Muscle of leg (tissue), 11 donors: ENCODE measurements around the gene USE1. TPM values are rescaled to one million over a fixed set of nuclear protein-coding genes. Genes with fewer than 3 reads are reported as not detected.

Experiments
- DNase-seq: peaks from one replicate; pipeline ENCODE4 v3.0.0; 2013
- H3K27ac ChIP-seq: one replicate; pipeline ENCODE4 v1.5.1; 2013; ENCODE audit warnings: mild to moderate bottlenecking, low read length, control low read depth
- H3K27me3 ChIP-seq: one replicate; pipeline ENCODE4 v1.6.1; 2013; ENCODE audit warnings: low read length; ENCODE audit not compliant: control insufficient read depth, insufficient read depth
- H3K36me3 ChIP-seq: one replicate; pipeline ENCODE4 v1.6.1; 2013; ENCODE audit warnings: low read length; ENCODE audit not compliant: control insufficient read depth, insufficient read depth
- H3K4me1 ChIP-seq: one replicate; pipeline ENCODE4 v1.6.1; 2013; ENCODE audit warnings: low read length; ENCODE audit not compliant: control insufficient read depth, insufficient read depth
- H3K4me3 ChIP-seq: one replicate; pipeline ENCODE4 v1.5.1; 2013; ENCODE audit warnings: low read length, control low read depth
- H3K9me3 ChIP-seq: replicated peaks from 2 replicates; pipeline ENCODE4 v1.6.1; 2013; ENCODE audit warnings: low read depth, low read length; ENCODE audit not compliant: control insufficient read depth
- WGBS: methylation state at CpG from one replicate; pipeline ENCODE4 v1.1.5; 2013; ENCODE audit warnings: missing lambda C conversion rate; ENCODE audit not compliant: insufficient coverage; 5-methylcytosine and 5-hydroxymethylcytosine counted together
- polyA plus RNA-seq, 8 donors: library from polyadenylated mRNA; unstranded; fragments of 120-200 nt; gene quantifications; one replicate each; pipeline versions ENCODE4 v1.2.1 to v1.2.3, GENCODE V29; 2013; ENCODE audit warnings: inconsistent platforms in 1 of 8, low replicate concordance in 1 of 8; ENCODE audit not compliant: insufficient read length in 8 of 8, insufficient read depth in 1 of 8
- total RNA-seq: library from RNA; stranded (reverse); fragments of 120-200 nt; gene quantifications from one replicate; pipeline ENCODE4 v1.2.4, GENCODE V29; 2013

The USE1 gene
- total and polyA plus RNA-seq, 9 donors, result 21.0 to 36.0 (median 28.7) TPM

DNA sequence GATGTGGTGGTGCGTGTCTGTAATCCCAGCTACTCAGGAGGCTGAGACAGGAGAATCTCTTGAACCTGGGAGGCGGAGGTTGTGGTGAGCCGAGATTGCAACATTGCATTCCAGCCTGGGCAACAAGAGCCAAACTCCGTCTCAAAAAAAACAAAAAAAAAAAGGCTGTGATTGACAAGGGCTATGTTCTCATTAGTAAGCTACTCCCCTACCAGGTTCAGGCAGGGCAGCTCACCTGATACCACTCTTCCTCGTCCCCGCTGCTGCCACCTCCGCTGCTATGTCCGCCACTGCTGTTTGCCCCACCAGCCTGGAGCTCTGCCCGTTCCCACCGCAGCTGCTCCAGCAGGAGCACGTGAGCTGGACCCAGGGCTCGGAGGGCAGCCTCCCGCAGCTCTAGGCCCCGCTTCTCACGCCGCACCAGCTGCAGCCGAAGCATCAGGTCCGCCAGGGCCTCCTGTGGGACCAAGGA, 40.0 kb downstream of the USE1 start:
- DNase-seq, result no peak
- Histone ChIP-seq H3K27me3 (peaks cover 6% of the 10 kb centered on the region), H3K4me3 (no peak overlapping the region), H3K27ac (no peak overlapping the region), H3K9me3 (peaks cover 12% of the 10 kb centered on the region), H3K36me3 (no peaks in the 10 kb centered on the region), H3K4me1 (no peaks in the 10 kb centered on the region)
- WGBS, result 41% methylated on average over 15 of the region's 18 CpGs

DNA sequence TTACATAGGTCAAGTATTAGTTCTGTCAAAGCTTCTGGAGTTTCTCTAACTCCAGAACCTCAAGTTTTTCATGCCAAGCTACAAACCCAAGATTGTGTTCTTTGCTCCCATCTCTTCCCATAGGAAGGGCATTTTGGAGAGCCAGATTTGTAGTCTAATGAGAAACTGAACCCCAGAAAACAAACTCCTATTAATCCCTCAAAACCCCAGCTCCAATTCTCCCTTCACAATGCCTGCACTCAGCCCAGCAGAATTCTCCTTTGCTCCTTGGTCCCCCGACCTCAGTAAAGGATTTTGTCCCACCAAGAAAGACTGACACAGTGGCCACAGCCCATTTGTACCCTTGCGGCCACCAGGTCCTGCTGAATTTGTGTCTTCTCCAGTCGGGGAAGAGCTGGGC, 41.0 kb downstream of the USE1 start:
- Histone ChIP-seq H3K4me3 (no peak overlapping the region), H3K27me3 (peaks cover 6% of the 10 kb centered on the region), H3K9me3 (peaks cover 12% of the 10 kb centered on the region), H3K36me3 (no peaks in the 10 kb centered on the region), H3K27ac (no peak overlapping the region), H3K4me1 (no peaks in the 10 kb centered on the region)
- DNase-seq, result no peak
- WGBS, result 76% methylated on average over 3 of the region's 3 CpGs

DNA sequence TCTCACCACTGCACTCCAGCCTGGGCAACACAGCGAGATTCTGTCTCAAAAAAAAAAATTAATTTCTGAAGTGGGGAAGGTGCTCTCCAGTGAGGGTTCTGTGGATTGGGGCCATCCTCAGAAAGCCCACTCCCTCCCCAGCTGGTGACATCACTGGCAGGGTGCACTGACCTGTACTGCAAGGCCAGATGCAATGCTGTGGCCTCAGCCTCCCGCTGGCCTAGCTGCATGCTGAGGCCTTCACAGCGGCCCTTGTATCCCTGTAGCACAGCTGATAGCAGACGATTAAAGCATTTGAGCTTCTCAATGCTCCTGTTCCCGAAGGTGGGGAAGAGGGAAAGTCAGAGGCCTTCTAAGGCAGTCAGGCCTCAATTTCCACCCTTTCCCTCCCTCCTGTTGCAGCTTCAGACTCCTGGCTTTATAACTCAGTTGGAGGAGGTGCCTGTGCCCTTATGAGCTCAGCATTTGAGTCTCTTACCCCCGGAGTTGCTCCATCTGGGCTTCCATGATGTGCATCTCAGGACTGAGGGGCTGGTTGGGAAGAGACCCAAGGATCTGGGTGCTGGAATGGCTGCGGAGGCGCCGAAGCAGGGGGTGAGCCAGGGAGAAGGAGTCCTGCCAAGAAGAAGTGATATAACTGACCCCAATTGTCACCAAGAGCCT, 44.1 kb downstream of the USE1 start:
- no peak overlapping the region for H3K4me3 ChIP-seq
- no peak for DNase-seq
- peaks cover 6% of the 10 kb centered on the region for H3K27me3 ChIP-seq
- H3K27ac ChIP-seq, result no peak overlapping the region
- peaks cover 12% of the 10 kb centered on the region for H3K9me3 ChIP-seq
- no peaks in the 10 kb centered on the region for H3K36me3 ChIP-seq
- no peaks in the 10 kb centered on the region for H3K4me1 ChIP-seq
- WGBS, result 98% methylated on average over 4 of the region's 9 CpGs

DNA sequence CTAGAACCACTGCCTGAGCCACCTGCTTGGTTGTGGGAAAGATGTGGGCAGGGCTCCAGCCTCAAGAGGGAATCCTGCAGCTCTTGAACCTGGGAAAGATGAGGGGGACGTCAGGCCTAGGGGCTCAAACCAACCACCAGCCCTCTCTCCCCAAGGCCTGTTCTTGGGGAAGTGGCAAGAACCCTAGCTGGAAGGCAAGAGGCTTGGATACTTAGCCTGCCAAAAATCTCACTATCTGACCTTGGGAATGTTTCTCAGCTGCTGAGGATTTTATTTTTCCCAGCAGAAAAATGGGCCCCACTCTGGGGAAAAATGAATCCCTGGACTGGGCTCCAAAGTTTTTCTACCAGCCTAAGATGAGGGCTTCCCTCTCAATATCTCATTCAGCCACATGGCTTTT, 44.8 kb downstream of the USE1 start:
- H3K36me3 ChIP-seq, result no peaks in the 10 kb centered on the region
- no peak overlapping the region for H3K27ac ChIP-seq
- peaks cover 12% of the 10 kb centered on the region for H3K9me3 ChIP-seq
- DNase-seq, result no peak
- peaks cover 6% of the 10 kb centered on the region for H3K27me3 ChIP-seq
- no CpG with 5 or more reads among the region's 1 CpG for WGBS
- H3K4me1 ChIP-seq, result peaks cover 4% of the 10 kb centered on the region
- no peak overlapping the region for H3K4me3 ChIP-seq

DNA sequence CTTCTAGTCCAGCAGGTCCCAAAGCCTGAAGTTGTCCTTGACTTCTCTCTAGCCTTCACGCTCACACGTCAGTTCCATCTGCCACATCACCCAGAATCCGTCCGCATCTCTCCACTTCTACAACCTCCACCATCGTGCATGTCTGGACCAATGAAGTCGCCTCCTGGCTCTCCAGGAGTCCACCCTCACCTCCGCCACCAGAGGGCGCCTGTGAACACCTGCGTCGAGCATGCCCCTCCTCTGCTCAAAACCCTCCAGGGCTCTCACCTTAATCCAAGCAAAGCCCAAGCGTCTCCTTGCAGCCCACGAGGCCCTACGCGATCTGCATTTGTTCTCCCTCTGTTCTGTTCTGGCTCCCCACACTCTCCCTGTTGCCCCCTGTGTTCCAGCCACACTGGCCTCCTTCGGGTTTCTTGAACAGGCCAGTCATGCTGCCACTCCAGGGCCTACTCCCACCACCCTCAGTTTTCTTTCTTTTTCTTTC, 45.7 kb downstream of the USE1 start:
- no peak overlapping the region for H3K4me3 ChIP-seq
- no peaks in the 10 kb centered on the region for H3K36me3 ChIP-seq
- H3K9me3 ChIP-seq, result peaks cover 12% of the 10 kb centered on the region
- H3K27ac ChIP-seq, result no peak overlapping the region
- WGBS, result 27% methylated on average over 15 of the region's 15 CpGs
- DNase-seq, result no peak
- peaks cover 6% of the 10 kb centered on the region for H3K27me3 ChIP-seq
- peaks cover 5% of the 10 kb centered on the region for H3K4me1 ChIP-seq

DNA sequence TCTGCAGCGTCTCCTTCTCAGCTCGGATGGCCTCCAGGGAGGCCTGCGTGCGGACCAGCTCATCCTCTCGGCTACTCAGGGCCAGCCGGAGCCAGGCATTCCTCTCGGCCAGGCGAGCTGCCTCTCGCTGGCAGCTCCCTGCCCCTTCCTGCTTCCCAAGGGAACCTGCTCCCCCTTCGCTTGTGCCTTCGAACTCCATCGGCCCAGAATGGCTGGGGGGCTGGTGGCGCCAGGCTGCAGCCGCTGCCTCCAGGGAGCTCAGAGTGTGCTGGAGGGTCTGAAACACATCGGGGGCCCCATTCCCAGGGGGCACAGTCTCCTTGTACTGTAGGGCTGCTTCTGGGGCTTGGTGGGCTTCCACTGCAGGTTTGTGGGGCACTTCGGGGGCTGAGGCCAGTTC, 47.4 kb downstream of the USE1 start:
- peaks cover 9% of the 10 kb centered on the region for H3K4me1 ChIP-seq
- H3K4me3 ChIP-seq, result no peak overlapping the region
- no peak for DNase-seq
- H3K27ac ChIP-seq, result no peak overlapping the region
- H3K36me3 ChIP-seq, result no peaks in the 10 kb centered on the region
- WGBS, result 51% methylated on average over 16 of the region's 16 CpGs
- H3K27me3 ChIP-seq, result peaks cover 4% of the 10 kb centered on the region
- H3K9me3 ChIP-seq, result peaks cover 12% of the 10 kb centered on the region

DNA sequence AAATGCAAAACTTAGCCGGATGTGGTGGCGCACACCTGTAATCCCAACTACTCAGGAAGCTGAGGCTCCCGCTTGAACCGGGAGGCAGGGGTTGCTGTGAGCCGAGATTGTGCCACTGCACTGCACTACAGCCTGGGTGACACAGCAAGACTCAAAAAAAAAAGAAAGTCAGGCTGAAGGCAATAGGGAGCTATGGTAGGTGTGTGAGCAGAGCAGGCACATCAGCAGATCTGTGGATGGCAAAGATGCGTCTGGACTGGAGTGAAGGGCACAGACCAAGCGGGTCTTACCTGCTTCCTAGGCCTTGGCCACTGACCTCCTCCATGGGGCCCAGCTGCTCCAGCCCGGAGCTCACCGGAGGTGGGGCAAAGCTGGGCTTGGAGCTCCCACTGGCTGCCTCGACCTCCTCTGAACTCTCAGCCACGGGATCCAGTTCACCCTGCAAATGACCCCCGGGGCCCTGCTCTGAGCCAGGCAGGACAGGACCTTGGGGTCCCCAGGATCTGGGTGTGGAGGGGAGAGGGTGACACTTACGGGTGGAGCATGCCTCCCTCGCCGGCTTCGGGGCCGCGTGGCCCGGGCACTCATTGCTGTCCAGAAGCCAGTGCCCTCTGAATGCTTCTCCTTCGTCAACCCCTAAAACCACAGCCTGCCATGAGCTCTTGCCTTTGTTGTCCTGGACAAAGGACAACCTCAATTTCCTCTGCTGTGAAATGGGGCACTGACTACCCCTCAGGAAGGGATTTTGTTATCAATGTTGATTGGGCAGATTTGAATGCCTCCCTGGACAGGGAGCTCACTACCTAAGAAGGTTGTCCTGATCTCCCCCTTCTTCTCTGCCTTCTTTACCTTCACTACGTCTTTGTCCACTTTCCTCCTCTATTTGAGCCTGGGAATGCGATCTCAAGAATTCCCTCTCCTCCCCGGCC, 48.8 kb downstream of the USE1 start:
- H3K27me3 ChIP-seq, result peaks cover 4% of the 10 kb centered on the region
- H3K9me3 ChIP-seq, result peaks cover 10% of the 10 kb centered on the region
- peak overlapping the region; percentile 38 for H3K4me3 ChIP-seq
- H3K36me3 ChIP-seq, result peaks cover 4% of the 10 kb centered on the region
- no peak for DNase-seq
- peak overlapping the region; percentile 62 for H3K27ac ChIP-seq
- 78% methylated on average over 14 of the region's 23 CpGs for WGBS
- H3K4me1 ChIP-seq, result peaks cover 15% of the 10 kb centered on the region

DNA sequence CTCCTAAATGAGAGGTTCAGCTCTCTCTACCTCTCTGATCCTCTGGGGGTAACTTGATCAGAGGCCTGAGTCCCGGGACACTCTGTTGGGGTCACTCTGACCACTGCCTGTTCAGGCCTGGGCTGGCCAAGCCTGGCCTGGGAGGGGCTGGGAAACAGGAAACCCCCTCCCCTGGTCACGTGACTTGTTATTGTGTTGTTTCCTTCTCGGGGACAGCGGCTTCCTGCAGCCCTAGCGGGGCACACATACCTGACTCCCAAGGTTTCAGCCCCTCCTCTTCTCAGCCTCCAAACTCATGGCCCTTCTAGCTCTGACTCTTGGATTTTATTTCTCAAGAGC, 49.5 kb downstream of the USE1 start, which contains the start of gene USHBP1:
Gene USHBP1, minus strand, starts transcription at position 105 of the 339 bp plus-strand sequence. CDS start 446 bp downstream, outside the sequence.
- Histone ChIP-seq H3K9me3 (peaks cover 4% of the 10 kb centered on the region), H3K27ac (peak within 1 kb of the TSS; percentile 62), H3K4me3 (peak within 1 kb of the TSS; percentile 38), H3K36me3 (peaks cover 10% of the 10 kb centered on the region), H3K4me1 (peaks cover 15% of the 10 kb centered on the region), H3K27me3 (no peaks in the 10 kb centered on the region)
- 16% methylated on average over 3 of the region's 5 CpGs for WGBS
- no peak for DNase-seq

DNA sequence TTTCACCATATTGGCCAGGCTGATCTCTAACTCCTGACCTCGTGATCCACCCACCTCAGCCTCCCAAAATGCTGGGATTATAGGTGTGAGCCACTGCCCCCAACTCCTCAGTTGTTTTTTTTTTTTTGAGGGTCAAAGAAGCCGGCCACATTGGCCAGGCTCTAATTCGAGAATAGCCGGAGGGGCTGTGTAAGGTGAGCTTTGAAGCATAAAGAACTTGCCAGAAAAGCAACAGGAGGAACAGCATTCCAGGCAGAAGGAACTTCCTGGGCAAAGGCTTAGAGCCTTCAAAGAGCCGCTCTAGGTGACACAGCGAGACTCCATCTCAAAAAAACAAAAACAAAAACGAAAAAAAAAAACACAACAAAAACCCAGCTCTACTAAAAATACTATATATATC, 50.9 kb downstream of the USE1 start:
- Histone ChIP-seq H3K27ac (no peak overlapping the region), H3K4me1 (peaks cover 15% of the 10 kb centered on the region), H3K4me3 (no peak overlapping the region), H3K36me3 (peaks cover 15% of the 10 kb centered on the region), H3K9me3 (no peaks in the 10 kb centered on the region), H3K27me3 (no peaks in the 10 kb centered on the region)
- 82% methylated on average over 2 of the region's 7 CpGs for WGBS
- no peak for DNase-seq

DNA sequence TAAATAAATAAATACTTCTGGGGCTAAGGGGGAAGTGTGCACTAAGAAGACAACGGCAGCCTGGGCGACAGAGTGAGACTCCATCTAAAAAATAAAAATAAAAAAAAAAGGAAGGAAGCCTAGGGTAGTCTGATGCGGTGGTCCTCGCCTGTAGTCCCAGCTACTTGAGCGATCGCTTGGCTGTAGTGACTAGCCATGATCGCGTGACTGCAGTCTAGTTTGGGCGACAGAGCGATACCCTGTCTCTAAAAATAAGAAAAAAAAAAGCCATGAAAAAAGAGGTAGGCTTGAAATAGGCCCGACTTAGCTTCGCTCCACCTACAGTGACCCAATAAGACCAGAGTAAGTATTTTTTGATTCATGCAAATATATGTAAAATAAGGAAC, 51.4 kb downstream of the USE1 start:
- DNase-seq, result no peak
- no peaks in the 10 kb centered on the region for H3K27me3 ChIP-seq
- H3K27ac ChIP-seq, result peak overlapping the region; percentile 89
- peaks cover 15% of the 10 kb centered on the region for H3K4me1 ChIP-seq
- H3K4me3 ChIP-seq, result no peak overlapping the region
- 76% methylated on average over 6 of the region's 12 CpGs for WGBS
- peaks cover 21% of the 10 kb centered on the region for H3K36me3 ChIP-seq
- H3K9me3 ChIP-seq, result no peaks in the 10 kb centered on the region
